GM10248 (cell line): ENCODE results near the gene MEN1.
A peak's percentile ranks its signal among the peaks of the same experiment; 100 is the strongest.
"Not testable (repeated sequence)": the region's sequence is repeated elsewhere in the genome, so short reads cannot be mapped to it uniquely, and the experiment has no call there.

Experiments used
- CTCF ChIA-PET: fragments of 300-600 bp; sonication (Branson Sonifier 250); formaldehyde crosslinking; extraction: SDS; loops from one replicate; lab custom pipeline; 2021; ENCODE audit warnings: antibody characterized with exemption; lab: Yijun Ruan, JAX
- POLR2A ChIA-PET: fragments of 350-650 bp; sonication (Branson Sonifier 250); formaldehyde crosslinking; extraction: SDS; loops from one replicate; lab custom pipeline; 2020; ENCODE audit warnings: antibody characterized with exemption; lab: Yijun Ruan, JAX
- DNase-seq: peaks from one replicate; pipeline ENCODE4 v3.0.0; 2012; ENCODE audit errors: extremely low spot score
- CTCF ChIP-seq: IDR thresholded peaks from 2 replicates; pipeline ENCODE4 v1.5.1; 2012; ENCODE audit warnings: mild to moderate bottlenecking, low read depth; ENCODE audit errors: extremely low read depth, missing control alignments, control extremely low read depth

The MEN1 gene

GRCh38 chr11:64846998-64847666 is 36.8 kb upstream of the MEN1 start:
- DNase-seq: peak; percentile 88
- POLR2A ChIA-PET: interaction anchor here (0.6 to 11.9 kb wide), 5 partner anchors 13 to 167 kb away, joined by 3 to 129 read pairs (median 4); partner anchors contain the start of genes ARL2 and EHD1
- peak; percentile 98 for TF ChIP-seq CTCF
- CTCF ChIA-PET: interaction anchor here (0.7 to 33.1 kb wide), 31 partner anchors 12 to 469 kb away, joined by 3 to 1137 read pairs (median 5); partner anchors contain the start of genes ARL2, BATF2, CDC42EP2 and EHD1

- POLR2A ChIA-PET: interaction anchor here (11.9 kb wide), 1 partner anchor 30 kb away, joined by 129 read pairs; the partner anchor contains the start of gene EHD1
- CTCF ChIA-PET: interaction anchor here (1.1 to 33.1 kb wide), 12 partner anchors 11 to 469 kb away, joined by 3 to 1137 read pairs (median 8); partner anchors contain the start of genes ARL2, BATF2, CDC42EP2 and EHD1
- DNase-seq: not testable (repeated sequence)
Observed at GRCh38 chr11:64845776-64846129, 35.4 kb upstream of the MEN1 start.

- CTCF ChIA-PET: interaction anchor here (1.3 to 33.1 kb wide), 9 partner anchors 10 to 276 kb away, joined by 3 to 1137 read pairs (median 11); partner anchors contain the start of genes ARL2, BATF2, EHD1 and TM7SF2
Observed at GRCh38 chr11:64845129-64845775, 34.9 kb upstream of the MEN1 start.

GRCh38 chr11:64844330-64845128 is 34.2 kb upstream of the MEN1 start, which contains the start of gene CDC42BPG:
Gene CDC42BPG, minus strand, starts transcription at chr11:64844653. Its CDS starts 84 bp downstream, at chr11:64844569.
- ChIA-PET POLR2A (interaction anchor here (1.4 to 11.9 kb wide), 2 partner anchors 31 to 273 kb away, joined by 3 to 129 read pairs; partner anchors contain the start of genes EHD1 and ZNHIT2), CTCF (interaction anchor here (0.8 to 33.1 kb wide), 18 partner anchors 8 to 277 kb away, joined by 3 to 1137 read pairs (median 4); partner anchors contain the start of genes ARL2, EHD1 and TM7SF2)
- peak; percentile 83 for DNase-seq
- TF ChIP-seq CTCF: peak; percentile 82

More at GRCh38 chr11:64845129-64845775, 34.9 kb upstream of the MEN1 start:
- no peak for DNase-seq
- no peak for TF ChIP-seq CTCF
- POLR2A ChIA-PET: interaction anchor here (1.4 to 11.9 kb wide), 2 partner anchors 31 to 272 kb away, joined by 3 to 129 read pairs; partner anchors contain the start of genes EHD1 and ZNHIT2

GRCh38 chr11:64843686-64844329 is 33.5 kb upstream of the MEN1 start:
- CTCF ChIA-PET: interaction anchor here (0.8 to 33.1 kb wide), 15 partner anchors 8 to 267 kb away, joined by 3 to 1137 read pairs (median 4); partner anchors contain the start of genes ARL2, EHD1 and TM7SF2
- DNase-seq: no peak
- TF ChIP-seq CTCF: no peak
- POLR2A ChIA-PET: interaction anchor here (1.4 kb wide), 1 partner anchor 274 kb away, joined by 3 read pairs; the partner anchor contains the start of gene ZNHIT2

- no peak for TF ChIP-seq CTCF
- ChIA-PET CTCF (interaction anchor here (1.0 to 33.1 kb wide), 7 partner anchors 10 to 268 kb away, joined by 3 to 1137 read pairs (median 4); partner anchors contain the start of genes EHD1 and TM7SF2), POLR2A (no interaction called here)
- no peak for DNase-seq
Observed at GRCh38 chr11:64842851-64843685, 32.7 kb upstream of the MEN1 start.
